HG03060 (cell line): ENCODE data around the gene PBOV1.
"Not testable (repeated sequence)": the region's sequence is repeated elsewhere in the genome, so short reads cannot be mapped to it uniquely, and the experiment has no call there.

Experiments
- ATAC-seq: cut with Tn5 transposase; IDR thresholded peaks from one replicate; pipeline ENCODE4 v1.9.1; 2021; ENCODE audit warnings: low read depth, moderate number of reproducible peaks; ENCODE audit not compliant: unreplicated experiment

PBOV1 gene

GRCh38 chr6:138239774-138240173 is 21.5 kb upstream of the PBOV1 start:
- ATAC-seq = no peak

GRCh38 chr6:138238368-138238767 is 20.1 kb upstream of the PBOV1 start:
- ATAC-seq = no peak

- ATAC-seq = no peak
Observed at GRCh38 chr6:138237463-138237862, 19.2 kb upstream of the PBOV1 start.

GRCh38 chr6:138235693-138236092 is 17.4 kb upstream of the PBOV1 start:
- no peak for ATAC-seq

GRCh38 chr6:138235205-138235604 is 16.9 kb upstream of the PBOV1 start:
- ATAC-seq = no peak

- ATAC-seq = no peak
Observed at GRCh38 chr6:138234363-138234762, 16.1 kb upstream of the PBOV1 start.

GRCh38 chr6:138231381-138231886 is 13.1 kb upstream of the PBOV1 start:
- no peak for ATAC-seq

GRCh38 chr6:138230759-138231380 is 12.6 kb upstream of the PBOV1 start:
- ATAC-seq = no peak

- no peak for ATAC-seq
Observed at GRCh38 chr6:138230221-138230620, 11.9 kb upstream of the PBOV1 start.

- ATAC-seq = no peak
Observed at GRCh38 chr6:138229663-138230179, 11.4 kb upstream of the PBOV1 start.

- ATAC-seq = no peak
Observed at GRCh38 chr6:138229072-138229471, 10.8 kb upstream of the PBOV1 start.

GRCh38 chr6:138227316-138227781 is 9.1 kb upstream of the PBOV1 start:
- ATAC-seq = no peak

- ATAC-seq = no peak
Observed at GRCh38 chr6:138226700-138227315, 8.5 kb upstream of the PBOV1 start.

GRCh38 chr6:138225953-138226352 is 7.7 kb upstream of the PBOV1 start:
- no peak for ATAC-seq

- no peak for ATAC-seq
Observed at GRCh38 chr6:138222901-138223546, 4.7 kb upstream of the PBOV1 start.

GRCh38 chr6:138219901-138220300 is 1.6 kb upstream of the PBOV1 start:
- no peak for ATAC-seq

GRCh38 chr6:138219398-138219797 is 1.1 kb upstream of the PBOV1 start:
- ATAC-seq = no peak

GRCh38 chr6:138215093-138215782 is 3.1 kb downstream of the PBOV1 start:
- ATAC-seq = no peak

GRCh38 chr6:138212530-138212929 is 5.8 kb downstream of the PBOV1 start:
- not testable (repeated sequence) for ATAC-seq

GRCh38 chr6:138211601-138212000 is 6.7 kb downstream of the PBOV1 start:
- no peak for ATAC-seq

GRCh38 chr6:138211048-138211581 is 7.2 kb downstream of the PBOV1 start:
- ATAC-seq = no peak
